ENCODE results near the gene FGF5.

GRCh38 chr4:80271801-80272200 is 5.3 kb downstream of the FGF5 start:
- TF ChIP-seq POLR2A (IDR thresholded peaks at IDR 0.05): no peak
- no peak for TF ChIP-seq CTCF (IDR thresholded peaks at IDR 0.05)

All from lower leg skin (tissue), 3 donors.